Right lobe of liver (tissue), 4 donors: ENCODE data around the gene PWP1.

Source experiments
- POLR2A ChIP-seq: fragments of 450-650 bp; IDR thresholded peaks from one replicate; pipeline ENCODE4 v1.6.1; 2017; ENCODE audit warnings: antibody characterized with exemption, mild to moderate bottlenecking
- TF ChIP-seq, protein P1 (sequence below), 4 donors: fragments of 200-600 bp in 3 of 4; fragments of 450-650 bp in 1 of 4; IDR thresholded peaks; one replicate each; pipeline versions ENCODE4 v1.5.1 to v1.8.0; 2016 to 2022; ENCODE audit warnings: antibody characterized with exemption in 4 of 4, mild to moderate bottlenecking in 2 of 4
- donor health status: DM: no; HTN: no; CAD: no.
- donor health status: DM: no; HTN: no; CAD: no.
- donor health status: DM: no; HTN: yes; CAD: no.

DNA sequence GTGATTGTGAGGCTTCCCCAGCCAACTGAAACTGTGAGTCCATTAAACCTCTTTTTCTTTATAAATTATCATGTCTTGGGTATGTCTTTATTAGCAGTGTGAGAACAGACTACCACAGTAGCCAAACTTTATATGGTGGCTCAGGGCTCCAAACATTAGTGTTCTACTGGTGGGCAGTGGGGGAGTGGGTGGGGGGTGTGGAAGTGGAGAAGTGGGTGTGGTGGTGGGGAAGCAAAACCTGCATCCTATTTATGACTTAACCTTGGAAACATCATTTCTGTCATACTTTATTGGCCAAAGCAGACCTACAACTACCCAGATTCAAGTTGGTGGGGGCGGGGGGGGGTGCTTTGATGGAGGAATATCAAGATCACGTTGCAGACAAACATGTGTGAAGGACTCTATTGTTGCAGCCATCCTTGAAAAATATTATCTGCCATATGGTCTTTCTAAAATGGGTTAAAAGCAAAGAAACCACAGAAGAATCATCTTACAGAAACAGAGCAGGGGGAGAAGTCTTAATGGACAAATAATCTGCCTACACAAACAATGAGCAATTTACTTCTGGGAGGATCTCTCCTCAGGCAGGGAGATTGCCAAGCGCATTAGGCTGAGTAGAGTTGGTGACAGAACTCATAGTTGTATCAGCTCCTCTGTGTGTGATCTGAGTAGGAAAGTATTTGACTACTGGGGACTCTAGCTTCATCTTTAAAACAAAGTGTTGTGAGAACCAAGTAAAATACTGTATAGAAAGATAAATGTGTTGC lies 1.4 kb upstream of the PWP1 start:
- TF ChIP-seq, protein P1, sequence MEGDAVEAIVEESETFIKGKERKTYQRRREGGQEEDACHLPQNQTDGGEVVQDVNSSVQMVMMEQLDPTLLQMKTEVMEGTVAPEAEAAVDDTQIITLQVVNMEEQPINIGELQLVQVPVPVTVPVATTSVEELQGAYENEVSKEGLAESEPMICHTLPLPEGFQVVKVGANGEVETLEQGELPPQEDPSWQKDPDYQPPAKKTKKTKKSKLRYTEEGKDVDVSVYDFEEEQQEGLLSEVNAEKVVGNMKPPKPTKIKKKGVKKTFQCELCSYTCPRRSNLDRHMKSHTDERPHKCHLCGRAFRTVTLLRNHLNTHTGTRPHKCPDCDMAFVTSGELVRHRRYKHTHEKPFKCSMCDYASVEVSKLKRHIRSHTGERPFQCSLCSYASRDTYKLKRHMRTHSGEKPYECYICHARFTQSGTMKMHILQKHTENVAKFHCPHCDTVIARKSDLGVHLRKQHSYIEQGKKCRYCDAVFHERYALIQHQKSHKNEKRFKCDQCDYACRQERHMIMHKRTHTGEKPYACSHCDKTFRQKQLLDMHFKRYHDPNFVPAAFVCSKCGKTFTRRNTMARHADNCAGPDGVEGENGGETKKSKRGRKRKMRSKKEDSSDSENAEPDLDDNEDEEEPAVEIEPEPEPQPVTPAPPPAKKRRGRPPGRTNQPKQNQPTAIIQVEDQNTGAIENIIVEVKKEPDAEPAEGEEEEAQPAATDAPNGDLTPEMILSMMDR (IDR thresholded peaks at IDR 0.05): no peak
- no peak for TF ChIP-seq POLR2A
